ENCODE measurements around the gene PALM. TPM values are rescaled to one million over a fixed set of nuclear protein-coding genes. Genes with fewer than 3 reads are reported as not detected.

PALM gene
- total RNA-seq, 2 donors from 2014 or later = not detected

DNA sequence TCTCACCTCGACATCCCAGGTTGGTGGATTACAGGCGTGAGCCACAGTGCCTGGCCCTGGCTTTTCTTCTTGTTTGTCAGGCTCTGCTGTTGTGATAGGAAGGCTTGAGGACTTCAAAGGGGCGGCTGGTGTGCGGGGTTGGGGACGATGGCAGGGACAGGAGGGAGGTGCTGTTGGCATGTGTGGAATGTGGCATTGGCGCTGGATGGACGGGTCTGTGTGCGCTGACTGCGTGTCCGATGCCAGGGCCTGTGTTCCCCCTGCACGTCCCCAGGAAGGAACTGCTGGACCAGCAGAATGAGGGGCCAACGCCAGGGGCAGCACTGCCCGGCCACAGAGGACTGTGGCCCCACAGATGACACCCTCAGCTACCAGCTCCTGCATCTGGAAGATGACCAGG lies 75.8 kb downstream of the PALM start:
- H3K36me3 Mint-ChIP-seq (ENCODE audit: low read depth) = no peaks in the 10 kb centered on the region
- no peak for DNase-seq

GRCh38 chr19:787536-787935 lies 78.8 kb downstream of the PALM start:
- no peak overlapping the region for H3K27ac Mint-ChIP-seq

More for the DNA sequence above, 75.8 kb downstream of the PALM start:
- H3K4me1 Mint-ChIP-seq = no peaks in the 10 kb centered on the region
- no peaks in the 10 kb centered on the region for H3K9me3 ChIP-seq (ENCODE audit: control insufficient read depth, low read length, poor library complexity, severe bottlenecking)
- ATAC-seq = no peak
- no peak overlapping the region for H3K4me3 Mint-ChIP-seq
- no peaks in the 10 kb centered on the region for H3K27me3 Mint-ChIP-seq
- H3K27ac Mint-ChIP-seq = no peak overlapping the region

GRCh38 chr19:788686-788982 lies 79.9 kb downstream of the PALM start:
- no peak for DNase-seq
- H3K27ac Mint-ChIP-seq = no peak overlapping the region
- no peaks in the 10 kb centered on the region for H3K36me3 Mint-ChIP-seq (ENCODE audit: low read depth)
- ATAC-seq = no peak
- H3K27me3 Mint-ChIP-seq = no peaks in the 10 kb centered on the region
- H3K4me1 Mint-ChIP-seq = no peaks in the 10 kb centered on the region
- no peak overlapping the region for H3K4me3 Mint-ChIP-seq
- H3K9me3 ChIP-seq (ENCODE audit: control insufficient read depth, low read length, poor library complexity, severe bottlenecking) = no peaks in the 10 kb centered on the region

More at GRCh38 chr19:787536-787935, 78.8 kb downstream of the PALM start:
- Mint-ChIP-seq H3K27me3 (no peaks in the 10 kb centered on the region), H3K4me1 (no peaks in the 10 kb centered on the region), H3K36me3 (ENCODE audit: low read depth) (no peaks in the 10 kb centered on the region), H3K4me3 (no peak overlapping the region)
- no peak for DNase-seq
- H3K9me3 ChIP-seq (ENCODE audit: control insufficient read depth, low read length, poor library complexity, severe bottlenecking) = no peaks in the 10 kb centered on the region
- ATAC-seq = no peak

DNA sequence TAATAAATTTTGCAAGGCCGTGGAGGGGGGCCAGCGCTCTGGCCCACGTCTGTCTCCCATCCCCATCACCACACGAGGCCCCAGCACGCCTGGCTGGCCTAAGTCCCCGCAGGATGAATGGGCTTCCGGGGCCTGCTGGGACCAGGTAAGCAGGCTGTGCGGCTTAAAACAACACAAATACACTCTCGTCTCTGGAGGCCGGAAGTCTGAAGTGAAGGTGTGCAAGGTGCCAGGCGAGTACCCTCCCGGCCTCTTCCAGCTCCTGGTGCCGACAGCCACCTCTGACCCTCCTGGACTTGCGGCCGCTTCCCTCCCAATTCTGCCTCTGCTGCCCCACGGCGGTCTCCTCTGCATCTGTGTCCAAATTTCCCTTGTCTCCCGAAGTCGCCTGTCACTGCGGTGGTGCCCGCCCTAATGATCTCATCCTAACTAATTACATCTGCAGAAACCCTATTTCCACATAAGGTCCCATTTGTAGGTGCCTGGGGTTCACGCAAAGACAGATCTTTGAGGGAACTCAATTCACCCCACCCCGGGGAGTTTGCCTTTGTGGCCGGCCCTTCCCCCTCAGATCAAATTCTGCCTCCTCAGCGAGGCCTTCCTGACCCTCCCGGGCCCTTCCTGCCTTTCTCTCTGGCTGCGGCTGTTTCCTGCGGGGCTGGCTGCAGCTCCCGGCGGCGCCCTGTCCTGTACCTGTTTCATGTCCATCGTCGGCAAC lies 80.4 kb downstream of the PALM start:
- no peak overlapping the region for H3K4me3 Mint-ChIP-seq
- H3K27me3 Mint-ChIP-seq = no peaks in the 10 kb centered on the region
- H3K9me3 ChIP-seq (ENCODE audit: control insufficient read depth, low read length, poor library complexity, severe bottlenecking) = no peaks in the 10 kb centered on the region
- DNase-seq (no peak), ATAC-seq (no peak)
- no peaks in the 10 kb centered on the region for H3K4me1 Mint-ChIP-seq
- peak overlapping the region; percentile 34 for H3K27ac Mint-ChIP-seq
- no peaks in the 10 kb centered on the region for H3K36me3 Mint-ChIP-seq (ENCODE audit: low read depth)

- Mint-ChIP-seq H3K36me3 (ENCODE audit: low read depth) (no peaks in the 10 kb centered on the region), H3K27ac (peak overlapping the region; percentile 34), H3K4me1 (no peaks in the 10 kb centered on the region), H3K4me3 (no peak overlapping the region), H3K27me3 (no peaks in the 10 kb centered on the region)
- DNase-seq = no peak
- no peaks in the 10 kb centered on the region for H3K9me3 ChIP-seq (ENCODE audit: control insufficient read depth, low read length, poor library complexity, severe bottlenecking)
- no peak for ATAC-seq
These were observed 80.9 kb downstream of the PALM start for GRCh38 chr19:789701-790060.

DNA sequence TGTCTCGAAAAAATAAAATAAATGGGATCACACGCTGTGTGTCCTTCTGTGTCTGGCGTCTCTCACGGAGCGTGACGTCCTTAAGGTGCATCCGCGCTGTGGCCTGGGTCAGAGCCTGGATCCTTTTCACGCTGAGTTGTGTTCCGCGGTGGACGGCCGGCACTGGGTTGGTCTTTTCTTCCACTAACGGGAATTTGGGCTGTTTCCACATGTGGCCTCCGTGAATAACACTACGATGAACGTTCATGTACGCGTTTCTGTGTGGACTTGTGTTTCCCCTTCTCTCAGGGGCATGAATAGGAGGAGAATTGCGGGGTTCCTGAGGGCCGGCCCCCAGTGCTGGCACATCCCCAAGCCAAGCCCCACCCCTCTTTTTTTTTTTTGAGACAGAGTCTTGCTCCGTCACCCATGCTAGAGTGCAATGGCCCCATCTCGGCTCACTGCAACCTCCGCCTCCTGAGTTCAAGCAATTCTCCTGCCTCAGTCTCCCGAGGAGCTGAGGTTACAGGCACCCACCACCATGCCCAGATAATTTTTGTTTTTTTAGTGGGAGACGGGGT lies 82.4 kb downstream of the PALM start:
- Mint-ChIP-seq H3K4me1 (no peaks in the 10 kb centered on the region), H3K27ac (no peak overlapping the region), H3K36me3 (ENCODE audit: low read depth) (no peaks in the 10 kb centered on the region)

DNA sequence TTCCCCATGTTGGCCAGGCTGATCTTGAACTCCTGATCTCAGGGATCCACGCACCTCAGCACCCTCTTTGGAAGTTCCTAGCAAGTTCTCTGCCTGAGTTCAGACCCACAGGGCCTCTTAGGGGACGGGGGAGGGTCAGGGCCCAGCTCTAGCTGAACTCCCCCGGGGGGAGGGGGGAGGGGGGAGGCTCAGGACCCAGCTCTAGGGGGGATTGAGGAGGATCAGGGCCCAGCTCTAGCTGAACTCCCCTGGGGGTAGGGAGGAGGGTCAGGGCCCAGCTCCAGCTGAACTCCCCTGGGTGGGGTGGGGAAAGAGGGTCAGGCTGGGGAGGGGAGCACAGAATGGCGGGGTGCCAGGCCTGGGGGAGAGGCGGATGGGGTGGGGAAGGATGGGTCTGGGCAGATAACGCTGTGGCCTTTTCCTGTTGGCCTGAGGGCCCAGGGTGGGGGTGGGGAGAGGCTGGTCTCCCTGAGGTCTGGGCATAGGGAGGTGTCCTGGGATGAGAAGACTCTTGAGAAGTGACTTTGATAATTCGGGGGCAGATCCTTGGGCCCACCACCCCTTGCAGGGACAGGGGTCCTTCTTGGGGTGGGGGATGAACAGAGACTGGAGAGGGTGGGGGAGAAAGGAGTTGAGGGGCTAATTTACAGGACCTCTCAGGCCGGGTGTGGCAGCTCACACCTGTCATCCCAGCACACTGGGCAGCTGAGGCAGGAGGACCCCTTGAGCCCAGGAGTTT lies 83.0 kb downstream of the PALM start:
- DNase-seq (no peak), ATAC-seq (no peak)
- H3K4me1 Mint-ChIP-seq = peaks cover 2% of the 10 kb centered on the region
- H3K9me3 ChIP-seq (ENCODE audit: control insufficient read depth, low read length, poor library complexity, severe bottlenecking) = no peaks in the 10 kb centered on the region
- H3K27ac Mint-ChIP-seq = no peak overlapping the region
- H3K36me3 Mint-ChIP-seq (ENCODE audit: low read depth) = no peaks in the 10 kb centered on the region
- H3K27me3 Mint-ChIP-seq = no peaks in the 10 kb centered on the region
- H3K4me3 Mint-ChIP-seq = no peak overlapping the region

More for the DNA sequence above, 82.4 kb downstream of the PALM start:
- H3K9me3 ChIP-seq (ENCODE audit: control insufficient read depth, low read length, poor library complexity, severe bottlenecking) = no peaks in the 10 kb centered on the region
- ATAC-seq (no peak), DNase-seq (no peak)
- H3K4me3 Mint-ChIP-seq = no peak overlapping the region
- H3K27me3 Mint-ChIP-seq = no peaks in the 10 kb centered on the region

- no peak overlapping the region for H3K27ac Mint-ChIP-seq
- DNase-seq (no peak), ATAC-seq (no peak)
- no peaks in the 10 kb centered on the region for H3K36me3 Mint-ChIP-seq (ENCODE audit: low read depth)
- H3K4me3 Mint-ChIP-seq = no peak overlapping the region
- no peaks in the 10 kb centered on the region for H3K9me3 ChIP-seq (ENCODE audit: control insufficient read depth, low read length, poor library complexity, severe bottlenecking)
- H3K27me3 Mint-ChIP-seq = no peaks in the 10 kb centered on the region
- H3K4me1 Mint-ChIP-seq = peaks cover 4% of the 10 kb centered on the region
These were observed 83.7 kb downstream of the PALM start for GRCh38 chr19:792306-792885.

GRCh38 chr19:793806-794205 lies 85.1 kb downstream of the PALM start:
- H3K27me3 Mint-ChIP-seq = no peaks in the 10 kb centered on the region
- no peak overlapping the region for H3K4me3 Mint-ChIP-seq
- no peak overlapping the region for H3K27ac Mint-ChIP-seq
- no peak for ATAC-seq
- H3K9me3 ChIP-seq (ENCODE audit: control insufficient read depth, low read length, poor library complexity, severe bottlenecking) = no peaks in the 10 kb centered on the region
- H3K4me1 Mint-ChIP-seq = peaks cover 7% of the 10 kb centered on the region
- no peak for DNase-seq
- no peaks in the 10 kb centered on the region for H3K36me3 Mint-ChIP-seq (ENCODE audit: low read depth)

DNA sequence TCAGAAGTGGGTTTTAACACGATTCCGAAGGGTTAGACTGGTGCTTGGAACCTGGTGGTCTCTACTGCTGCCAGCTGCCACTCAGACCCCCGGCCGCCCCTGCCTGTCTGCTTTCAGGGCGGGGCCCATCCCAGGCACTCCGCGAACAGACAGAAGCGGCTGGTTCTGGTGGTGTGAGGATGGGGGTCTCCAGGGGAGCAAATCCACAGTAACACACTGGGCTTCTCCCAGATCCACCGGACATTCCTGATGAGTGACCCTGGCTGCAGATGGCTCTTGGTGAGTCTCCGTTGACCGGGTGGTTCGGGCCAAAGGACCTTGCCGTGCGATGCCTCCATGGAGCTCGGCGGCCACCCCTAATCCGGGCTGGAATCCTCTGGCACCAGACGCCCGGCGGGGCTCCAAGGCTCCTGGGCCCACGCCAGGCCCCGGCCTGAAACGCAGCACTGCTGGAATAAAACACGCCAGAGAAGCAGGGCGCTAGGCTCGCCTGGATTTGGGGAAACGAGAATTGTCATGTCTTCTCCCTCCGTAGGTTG lies 86.4 kb downstream of the PALM start:
- H3K27me3 Mint-ChIP-seq = no peaks in the 10 kb centered on the region
- peaks cover 19% of the 10 kb centered on the region for H3K4me1 Mint-ChIP-seq
- H3K9me3 ChIP-seq (ENCODE audit: control insufficient read depth, low read length, poor library complexity, severe bottlenecking) = no peaks in the 10 kb centered on the region
- no peak overlapping the region for H3K4me3 Mint-ChIP-seq
- H3K36me3 Mint-ChIP-seq (ENCODE audit: low read depth) = no peaks in the 10 kb centered on the region
- ATAC-seq (no peak), DNase-seq (no peak)
- H3K27ac Mint-ChIP-seq = no peak overlapping the region

DNA sequence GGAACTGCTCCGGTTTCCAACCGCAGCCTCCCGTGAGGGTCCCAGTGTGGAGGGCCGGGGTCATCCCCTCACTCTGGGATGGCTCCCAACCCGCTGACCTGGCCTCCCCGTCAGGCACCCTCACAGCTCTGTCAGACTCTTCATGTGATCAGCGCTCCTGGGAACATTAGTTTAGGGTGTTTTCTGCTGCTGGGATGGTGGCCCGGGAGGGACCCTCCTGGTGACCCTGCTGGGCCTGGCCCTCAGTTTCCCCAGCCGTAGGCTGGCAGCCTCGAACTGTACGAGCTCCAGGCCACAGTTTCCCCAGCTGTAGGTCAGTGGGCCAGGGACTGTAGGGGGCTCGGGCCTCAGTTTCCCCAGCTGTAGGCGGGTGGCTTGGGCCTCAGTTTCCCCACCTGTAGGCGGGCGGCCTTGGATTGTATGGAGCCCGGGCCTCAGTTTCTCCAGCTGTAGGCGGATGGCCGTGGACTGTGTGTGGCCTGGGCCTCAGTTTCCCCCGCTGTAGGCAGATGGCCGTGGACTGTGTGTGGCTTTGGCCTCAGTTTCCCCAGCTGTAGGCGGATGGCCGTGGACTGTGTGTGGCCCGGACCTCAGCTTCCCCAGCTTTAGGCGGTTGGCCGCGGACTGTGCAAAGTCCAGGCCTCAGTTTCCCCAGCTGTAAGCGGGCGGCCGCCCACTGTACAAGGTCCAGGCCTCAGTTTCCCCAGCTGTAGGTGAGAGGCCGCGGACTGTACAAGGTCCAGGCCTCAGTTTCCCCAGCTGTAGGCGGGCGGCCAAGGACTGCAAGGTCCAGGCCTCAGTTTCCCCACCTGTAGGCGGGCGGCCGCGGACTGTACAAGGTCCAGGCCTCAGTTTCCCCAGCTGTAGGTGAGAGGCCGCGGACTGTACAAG lies 87.2 kb downstream of the PALM start:
- ATAC-seq (no peak), DNase-seq (no peak)
- H3K9me3 ChIP-seq (ENCODE audit: control insufficient read depth, low read length, poor library complexity, severe bottlenecking) = no peaks in the 10 kb centered on the region
- peak overlapping the region; percentile 28 for H3K4me3 Mint-ChIP-seq
- H3K36me3 Mint-ChIP-seq (ENCODE audit: low read depth) = no peaks in the 10 kb centered on the region
- H3K4me1 Mint-ChIP-seq = peaks cover 25% of the 10 kb centered on the region
- H3K27ac Mint-ChIP-seq = peak overlapping the region; percentile 75
- no peaks in the 10 kb centered on the region for H3K27me3 Mint-ChIP-seq

DNA sequence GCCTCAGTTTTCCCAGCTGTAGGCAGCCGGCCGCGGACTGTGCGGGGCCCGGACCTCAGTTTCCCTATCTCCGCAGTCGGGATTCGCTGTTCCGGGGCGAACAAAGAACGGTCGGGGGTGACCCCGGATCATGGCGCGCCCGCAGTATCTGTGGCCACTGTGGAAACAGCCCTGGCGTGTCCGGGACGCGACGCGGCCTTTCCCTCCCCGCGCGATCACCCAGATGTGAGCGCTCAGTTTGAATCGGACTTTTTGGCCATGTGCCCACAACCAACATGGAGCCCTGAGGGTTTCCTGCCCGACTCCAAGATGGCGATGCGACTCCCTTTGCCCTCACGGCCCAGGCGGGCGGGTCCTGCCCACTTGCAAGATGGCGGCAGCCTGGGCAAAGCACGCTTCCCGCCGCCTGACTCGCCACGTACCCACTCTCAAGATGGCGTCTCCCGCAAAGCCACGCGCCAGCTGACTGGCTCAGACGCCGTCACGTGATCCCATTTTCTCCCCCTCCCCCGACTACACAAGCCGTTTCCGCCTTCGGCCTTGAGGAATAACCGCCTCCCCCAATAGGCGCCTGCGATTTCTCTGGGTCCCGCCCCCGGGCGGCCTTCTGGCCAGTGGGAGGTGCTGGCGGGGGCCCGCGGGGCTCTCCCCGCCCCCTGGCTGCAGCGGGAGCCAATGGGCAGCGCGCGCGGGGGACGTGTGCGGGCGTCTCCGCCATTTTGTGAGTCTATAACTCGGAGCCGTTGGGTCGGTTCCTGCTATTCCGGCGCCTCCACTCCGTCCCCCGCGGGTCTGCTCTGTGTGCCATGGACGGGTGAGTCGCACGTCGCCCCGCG lies 88.2 kb downstream of the PALM start, which contains the start of gene PTBP1:
PTBP1 (plus strand) TSS at position 761 of the 836 bp plus-strand sequence; CDS start at position 807, 46 bp downstream.
- no peaks in the 10 kb centered on the region for H3K9me3 ChIP-seq (ENCODE audit: control insufficient read depth, low read length, poor library complexity, severe bottlenecking)
- no peaks in the 10 kb centered on the region for H3K36me3 Mint-ChIP-seq (ENCODE audit: low read depth)
- H3K27me3 Mint-ChIP-seq = no peaks in the 10 kb centered on the region
- H3K4me1 Mint-ChIP-seq = peaks cover 33% of the 10 kb centered on the region
- peak within 1 kb of the TSS; percentile 96 for H3K4me3 Mint-ChIP-seq
- H3K27ac Mint-ChIP-seq = peak within 1 kb of the TSS; percentile 96
- peak; percentile 85 for ATAC-seq
- peak; percentile 97 to 99 (median 99) for DNase-seq

Data from T-helper 17 cell (primary cell).